ENCODE data around the gene SH3RF1. TPM values are rescaled to one million over a fixed set of nuclear protein-coding genes. Genes with fewer than 3 reads are reported as not detected.

SH3RF1 gene
- total and polyA plus RNA-seq, 2 experiments from 2014 or later = 7.8 to 12.4 TPM

DNA sequence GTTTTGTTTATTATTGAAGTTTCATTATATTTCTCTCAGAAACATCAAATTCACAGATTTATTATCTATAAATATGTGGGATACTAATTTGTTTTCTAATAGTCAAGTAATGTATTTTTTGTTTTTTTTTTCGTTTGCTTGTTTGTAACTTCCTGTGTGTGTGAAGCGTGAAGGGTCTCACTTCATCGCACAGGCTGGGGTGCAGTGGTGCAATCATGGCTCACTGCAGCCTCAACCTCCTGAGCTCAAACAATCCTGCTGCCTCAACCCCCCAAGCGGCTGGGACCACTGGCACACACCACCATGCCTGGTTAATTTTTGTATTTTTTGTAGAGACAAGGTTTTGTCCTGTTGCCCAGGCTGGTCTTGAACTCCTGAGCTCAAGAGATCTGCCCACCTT, 55.1 kb downstream of the SH3RF1 start:
- Histone ChIP-seq H3K4me2 (no peak overlapping the region), H3K27me3 (ENCODE audit: insufficient read depth) (no peaks in the 10 kb centered on the region), H3K4me1 (ENCODE audit: insufficient read depth) (no peaks in the 10 kb centered on the region), H2AFZ (no peak overlapping the region), H3K36me3 (ENCODE audit: insufficient read depth) (peaks cover 6% of the 10 kb centered on the region; the same call in 1 of the 2 replicates), H3K4me3 (no peak overlapping the region), H4K20me1 (replicated peaks; ENCODE audit: insufficient read depth) (no peaks in the 10 kb centered on the region), H3K9me2 (ENCODE audit: insufficient read depth) (no peaks in the 10 kb centered on the region), H3K27ac (ENCODE audit: low read depth) (no peak overlapping the region), H3K79me2 (replicated peaks; ENCODE audit: insufficient read depth) (peaks cover 31% of the 10 kb centered on the region), H3F3A (replicated peaks; ENCODE audit: low read depth) (no peaks in the 10 kb centered on the region)
- H3K27ac Mint-ChIP-seq = no peak overlapping the region
- no peak overlapping the region for H3K4me3 Mint-ChIP-seq
- TF ChIP-seq, protein P1, sequence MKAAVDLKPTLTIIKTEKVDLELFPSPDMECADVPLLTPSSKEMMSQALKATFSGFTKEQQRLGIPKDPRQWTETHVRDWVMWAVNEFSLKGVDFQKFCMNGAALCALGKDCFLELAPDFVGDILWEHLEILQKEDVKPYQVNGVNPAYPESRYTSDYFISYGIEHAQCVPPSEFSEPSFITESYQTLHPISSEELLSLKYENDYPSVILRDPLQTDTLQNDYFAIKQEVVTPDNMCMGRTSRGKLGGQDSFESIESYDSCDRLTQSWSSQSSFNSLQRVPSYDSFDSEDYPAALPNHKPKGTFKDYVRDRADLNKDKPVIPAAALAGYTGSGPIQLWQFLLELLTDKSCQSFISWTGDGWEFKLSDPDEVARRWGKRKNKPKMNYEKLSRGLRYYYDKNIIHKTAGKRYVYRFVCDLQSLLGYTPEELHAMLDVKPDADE (IDR thresholded peaks at IDR 0.05) = no peak
- TF ChIP-seq, protein P2, sequence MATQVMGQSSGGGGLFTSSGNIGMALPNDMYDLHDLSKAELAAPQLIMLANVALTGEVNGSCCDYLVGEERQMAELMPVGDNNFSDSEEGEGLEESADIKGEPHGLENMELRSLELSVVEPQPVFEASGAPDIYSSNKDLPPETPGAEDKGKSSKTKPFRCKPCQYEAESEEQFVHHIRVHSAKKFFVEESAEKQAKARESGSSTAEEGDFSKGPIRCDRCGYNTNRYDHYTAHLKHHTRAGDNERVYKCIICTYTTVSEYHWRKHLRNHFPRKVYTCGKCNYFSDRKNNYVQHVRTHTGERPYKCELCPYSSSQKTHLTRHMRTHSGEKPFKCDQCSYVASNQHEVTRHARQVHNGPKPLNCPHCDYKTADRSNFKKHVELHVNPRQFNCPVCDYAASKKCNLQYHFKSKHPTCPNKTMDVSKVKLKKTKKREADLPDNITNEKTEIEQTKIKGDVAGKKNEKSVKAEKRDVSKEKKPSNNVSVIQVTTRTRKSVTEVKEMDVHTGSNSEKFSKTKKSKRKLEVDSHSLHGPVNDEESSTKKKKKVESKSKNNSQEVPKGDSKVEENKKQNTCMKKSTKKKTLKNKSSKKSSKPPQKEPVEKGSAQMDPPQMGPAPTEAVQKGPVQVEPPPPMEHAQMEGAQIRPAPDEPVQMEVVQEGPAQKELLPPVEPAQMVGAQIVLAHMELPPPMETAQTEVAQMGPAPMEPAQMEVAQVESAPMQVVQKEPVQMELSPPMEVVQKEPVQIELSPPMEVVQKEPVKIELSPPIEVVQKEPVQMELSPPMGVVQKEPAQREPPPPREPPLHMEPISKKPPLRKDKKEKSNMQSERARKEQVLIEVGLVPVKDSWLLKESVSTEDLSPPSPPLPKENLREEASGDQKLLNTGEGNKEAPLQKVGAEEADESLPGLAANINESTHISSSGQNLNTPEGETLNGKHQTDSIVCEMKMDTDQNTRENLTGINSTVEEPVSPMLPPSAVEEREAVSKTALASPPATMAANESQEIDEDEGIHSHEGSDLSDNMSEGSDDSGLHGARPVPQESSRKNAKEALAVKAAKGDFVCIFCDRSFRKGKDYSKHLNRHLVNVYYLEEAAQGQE (IDR thresholded peaks at IDR 0.05; ENCODE audit: unreplicated experiment) = no peak
- TF ChIP-seq, protein P3, sequence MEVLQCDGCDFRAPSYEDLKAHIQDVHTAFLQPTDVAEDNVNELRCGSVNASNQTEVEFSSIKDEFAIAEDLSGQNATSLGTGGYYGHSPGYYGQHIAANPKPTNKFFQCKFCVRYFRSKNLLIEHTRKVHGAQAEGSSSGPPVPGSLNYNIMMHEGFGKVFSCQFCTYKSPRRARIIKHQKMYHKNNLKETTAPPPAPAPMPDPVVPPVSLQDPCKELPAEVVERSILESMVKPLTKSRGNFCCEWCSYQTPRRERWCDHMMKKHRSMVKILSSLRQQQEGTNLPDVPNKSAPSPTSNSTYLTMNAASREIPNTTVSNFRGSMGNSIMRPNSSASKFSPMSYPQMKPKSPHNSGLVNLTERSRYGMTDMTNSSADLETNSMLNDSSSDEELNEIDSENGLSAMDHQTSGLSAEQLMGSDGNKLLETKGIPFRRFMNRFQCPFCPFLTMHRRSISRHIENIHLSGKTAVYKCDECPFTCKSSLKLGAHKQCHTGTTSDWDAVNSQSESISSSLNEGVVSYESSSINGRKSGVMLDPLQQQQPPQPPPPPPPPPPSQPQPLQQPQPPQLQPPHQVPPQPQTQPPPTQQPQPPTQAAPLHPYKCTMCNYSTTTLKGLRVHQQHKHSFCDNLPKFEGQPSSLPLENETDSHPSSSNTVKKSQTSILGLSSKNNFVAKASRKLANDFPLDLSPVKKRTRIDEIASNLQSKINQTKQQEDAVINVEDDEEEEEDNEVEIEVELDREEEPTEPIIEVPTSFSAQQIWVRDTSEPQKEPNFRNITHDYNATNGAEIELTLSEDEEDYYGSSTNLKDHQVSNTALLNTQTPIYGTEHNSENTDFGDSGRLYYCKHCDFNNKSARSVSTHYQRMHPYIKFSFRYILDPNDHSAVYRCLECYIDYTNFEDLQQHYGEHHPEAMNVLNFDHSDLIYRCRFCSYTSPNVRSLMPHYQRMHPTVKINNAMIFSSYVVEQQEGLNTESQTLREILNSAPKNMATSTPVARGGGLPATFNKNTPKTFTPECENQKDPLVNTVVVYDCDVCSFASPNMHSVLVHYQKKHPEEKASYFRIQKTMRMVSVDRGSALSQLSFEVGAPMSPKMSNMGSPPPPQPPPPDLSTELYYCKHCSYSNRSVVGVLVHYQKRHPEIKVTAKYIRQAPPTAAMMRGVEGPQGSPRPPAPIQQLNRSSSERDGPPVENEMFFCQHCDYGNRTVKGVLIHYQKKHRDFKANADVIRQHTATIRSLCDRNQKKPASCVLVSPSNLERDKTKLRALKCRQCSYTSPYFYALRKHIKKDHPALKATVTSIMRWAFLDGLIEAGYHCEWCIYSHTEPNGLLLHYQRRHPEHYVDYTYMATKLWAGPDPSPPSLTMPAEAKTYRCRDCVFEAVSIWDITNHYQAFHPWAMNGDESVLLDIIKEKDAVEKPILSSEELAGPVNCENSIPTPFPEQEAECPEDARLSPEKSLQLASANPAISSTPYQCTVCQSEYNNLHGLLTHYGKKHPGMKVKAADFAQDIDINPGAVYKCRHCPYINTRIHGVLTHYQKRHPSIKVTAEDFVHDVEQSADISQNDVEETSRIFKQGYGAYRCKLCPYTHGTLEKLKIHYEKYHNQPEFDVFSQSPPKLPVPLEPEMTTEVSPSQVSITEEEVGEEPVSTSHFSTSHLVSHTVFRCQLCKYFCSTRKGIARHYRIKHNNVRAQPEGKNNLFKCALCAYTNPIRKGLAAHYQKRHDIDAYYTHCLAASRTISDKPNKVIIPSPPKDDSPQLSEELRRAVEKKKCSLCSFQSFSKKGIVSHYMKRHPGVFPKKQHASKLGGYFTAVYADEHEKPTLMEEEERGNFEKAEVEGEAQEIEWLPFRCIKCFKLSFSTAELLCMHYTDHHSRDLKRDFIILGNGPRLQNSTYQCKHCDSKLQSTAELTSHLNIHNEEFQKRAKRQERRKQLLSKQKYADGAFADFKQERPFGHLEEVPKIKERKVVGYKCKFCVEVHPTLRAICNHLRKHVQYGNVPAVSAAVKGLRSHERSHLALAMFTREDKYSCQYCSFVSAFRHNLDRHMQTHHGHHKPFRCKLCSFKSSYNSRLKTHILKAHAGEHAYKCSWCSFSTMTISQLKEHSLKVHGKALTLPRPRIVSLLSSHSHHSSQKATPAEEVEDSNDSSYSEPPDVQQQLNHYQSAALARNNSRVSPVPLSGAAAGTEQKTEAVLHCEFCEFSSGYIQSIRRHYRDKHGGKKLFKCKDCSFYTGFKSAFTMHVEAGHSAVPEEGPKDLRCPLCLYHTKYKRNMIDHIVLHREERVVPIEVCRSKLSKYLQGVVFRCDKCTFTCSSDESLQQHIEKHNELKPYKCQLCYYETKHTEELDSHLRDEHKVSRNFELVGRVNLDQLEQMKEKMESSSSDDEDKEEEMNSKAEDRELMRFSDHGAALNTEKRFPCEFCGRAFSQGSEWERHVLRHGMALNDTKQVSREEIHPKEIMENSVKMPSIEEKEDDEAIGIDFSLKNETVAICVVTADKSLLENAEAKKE (CRISPR knock-in tag; IDR thresholded peaks at IDR 0.05) = no peak
- TF ChIP-seq POLR2AphosphoS5 (IDR thresholded peaks at IDR 0.05; ENCODE audit: low read depth) (no peak), NANOG (IDR thresholded peaks at IDR 0.05; ENCODE audit: borderline replicate concordance) (no peak), JUNB (IDR thresholded peaks at IDR 0.05; ENCODE audit: unreplicated experiment) (no peak), EZH2phosphoT487 (IDR thresholded peaks at IDR 0.05; ENCODE audit: unreplicated experiment) (no peak), ZNF114 (CRISPR knock-in tag; IDR thresholded peaks at IDR 0.05) (no peak), CREB1 (CRISPR knock-in tag; IDR thresholded peaks at IDR 0.05; ENCODE audit: low read depth) (no peak), ZNF331 (CRISPR knock-in tag; IDR thresholded peaks at IDR 0.05; ENCODE audit: low read depth) (no peak), EZH2 (IDR thresholded peaks at IDR 0.05; ENCODE audit: low read depth, unreplicated experiment) (no peak), STAT1 (IDR thresholded peaks at IDR 0.05; ENCODE audit: unreplicated experiment) (no peak)
- TF ChIP-seq, protein P4, sequence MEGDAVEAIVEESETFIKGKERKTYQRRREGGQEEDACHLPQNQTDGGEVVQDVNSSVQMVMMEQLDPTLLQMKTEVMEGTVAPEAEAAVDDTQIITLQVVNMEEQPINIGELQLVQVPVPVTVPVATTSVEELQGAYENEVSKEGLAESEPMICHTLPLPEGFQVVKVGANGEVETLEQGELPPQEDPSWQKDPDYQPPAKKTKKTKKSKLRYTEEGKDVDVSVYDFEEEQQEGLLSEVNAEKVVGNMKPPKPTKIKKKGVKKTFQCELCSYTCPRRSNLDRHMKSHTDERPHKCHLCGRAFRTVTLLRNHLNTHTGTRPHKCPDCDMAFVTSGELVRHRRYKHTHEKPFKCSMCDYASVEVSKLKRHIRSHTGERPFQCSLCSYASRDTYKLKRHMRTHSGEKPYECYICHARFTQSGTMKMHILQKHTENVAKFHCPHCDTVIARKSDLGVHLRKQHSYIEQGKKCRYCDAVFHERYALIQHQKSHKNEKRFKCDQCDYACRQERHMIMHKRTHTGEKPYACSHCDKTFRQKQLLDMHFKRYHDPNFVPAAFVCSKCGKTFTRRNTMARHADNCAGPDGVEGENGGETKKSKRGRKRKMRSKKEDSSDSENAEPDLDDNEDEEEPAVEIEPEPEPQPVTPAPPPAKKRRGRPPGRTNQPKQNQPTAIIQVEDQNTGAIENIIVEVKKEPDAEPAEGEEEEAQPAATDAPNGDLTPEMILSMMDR (conservative IDR thresholded peaks at IDR 0.05; ENCODE audit: low read depth in 2 of 2) = no peak
- no peak for DNase-seq (ENCODE audit: low spot score)
- H3K9me3 Mint-ChIP-seq = peaks cover 20% of the 10 kb centered on the region
- H3K27me3 Mint-ChIP-seq (ENCODE audit: insufficient read depth, low read depth, poor library complexity) = no peaks in the 10 kb centered on the region
- peaks cover 32% of the 10 kb centered on the region for H3K36me3 Mint-ChIP-seq (ENCODE audit: low read depth)
- H3K4me1 Mint-ChIP-seq = peaks cover 8% of the 10 kb centered on the region; the same call in 2 of the 3 replicates
- no peak for ATAC-seq

Measured in GM23338 (cell line).